HT-29 (cell line): Measurements from ENCODE around the gene RGS6. TPM values are rescaled to one million over a fixed set of nuclear protein-coding genes. Genes with fewer than 3 reads are reported as not detected.

Experiments used
- DNase-seq: peaks from one replicate; pipeline ENCODE4 v3.0.0-alpha.2; 2015; ENCODE audit warnings: low spot score
- total RNA-seq: library from RNA; depleted of rRNA; stranded (reverse); fragments of >200 nt; shearing (Covaris generic); gene quantifications from 2 replicates; pipeline ENCODE4 v1.2.3, GENCODE V29; 2014

The RGS6 gene
- total RNA-seq, 1 experiment from 2014 or later, result not detected

- no peak for DNase-seq
Measured at GRCh38 chr14:72013721-72014345, 81.6 kb downstream of the RGS6 start.

- DNase-seq, result no peak
Measured at GRCh38 chr14:72014486-72014885, 82.3 kb downstream of the RGS6 start.

GRCh38 chr14:72017290-72017689 is 85.1 kb downstream of the RGS6 start:
- no peak for DNase-seq

- DNase-seq, result no peak
Measured at GRCh38 chr14:72023128-72024042, 91.2 kb downstream of the RGS6 start.

- DNase-seq, result peak; percentile 32
Measured at GRCh38 chr14:72024043-72024407, 91.8 kb downstream of the RGS6 start.

- no peak for DNase-seq
Measured at GRCh38 chr14:72024504-72024903, 92.3 kb downstream of the RGS6 start.

- DNase-seq, result no peak
Measured at GRCh38 chr14:72026536-72026935, 94.3 kb downstream of the RGS6 start.

GRCh38 chr14:72027061-72027460 is 94.8 kb downstream of the RGS6 start:
- DNase-seq, result no peak

GRCh38 chr14:72033365-72033764 is 101.1 kb downstream of the RGS6 start:
- no peak for DNase-seq

GRCh38 chr14:72040528-72040927 is 108.3 kb downstream of the RGS6 start:
- DNase-seq, result no peak

GRCh38 chr14:72045271-72045670 is 113.0 kb downstream of the RGS6 start:
- DNase-seq, result no peak

- no peak for DNase-seq
Measured at GRCh38 chr14:72045885-72046284, 113.7 kb downstream of the RGS6 start.

GRCh38 chr14:72049462-72049861 is 117.2 kb downstream of the RGS6 start:
- DNase-seq, result no peak

- DNase-seq, result no peak
Measured at GRCh38 chr14:72052356-72052755, 120.1 kb downstream of the RGS6 start.

- no peak for DNase-seq
Measured at GRCh38 chr14:72053651-72054050, 121.4 kb downstream of the RGS6 start.

GRCh38 chr14:72054911-72055310 is 122.7 kb downstream of the RGS6 start:
- DNase-seq, result no peak

- no peak for DNase-seq
Measured at GRCh38 chr14:72057701-72058285, 125.6 kb downstream of the RGS6 start.

- no peak for DNase-seq
Measured at GRCh38 chr14:72060460-72060859, 128.2 kb downstream of the RGS6 start.

- DNase-seq, result no peak
Measured at GRCh38 chr14:72060917-72061316, 128.7 kb downstream of the RGS6 start.

- no peak for DNase-seq
Measured at GRCh38 chr14:72061718-72062117, 129.5 kb downstream of the RGS6 start.

GRCh38 chr14:72063761-72064282 is 131.6 kb downstream of the RGS6 start:
- no peak for DNase-seq

- no peak for DNase-seq
Measured at GRCh38 chr14:72064501-72064900, 132.3 kb downstream of the RGS6 start.
